Stimulated activated CD4-positive, alpha-beta T cell treated with anti-CD3 and anti-CD28 coated beads, Interleukin-4, amount 100 ng/mL, for 24 hours (primary cell): ENCODE data around the gene TSFM.

Experiments
- DNase-seq: peaks from one replicate; pipeline ENCODE4 v3.0.0-alpha.2; 2020

TSFM gene

DNA sequence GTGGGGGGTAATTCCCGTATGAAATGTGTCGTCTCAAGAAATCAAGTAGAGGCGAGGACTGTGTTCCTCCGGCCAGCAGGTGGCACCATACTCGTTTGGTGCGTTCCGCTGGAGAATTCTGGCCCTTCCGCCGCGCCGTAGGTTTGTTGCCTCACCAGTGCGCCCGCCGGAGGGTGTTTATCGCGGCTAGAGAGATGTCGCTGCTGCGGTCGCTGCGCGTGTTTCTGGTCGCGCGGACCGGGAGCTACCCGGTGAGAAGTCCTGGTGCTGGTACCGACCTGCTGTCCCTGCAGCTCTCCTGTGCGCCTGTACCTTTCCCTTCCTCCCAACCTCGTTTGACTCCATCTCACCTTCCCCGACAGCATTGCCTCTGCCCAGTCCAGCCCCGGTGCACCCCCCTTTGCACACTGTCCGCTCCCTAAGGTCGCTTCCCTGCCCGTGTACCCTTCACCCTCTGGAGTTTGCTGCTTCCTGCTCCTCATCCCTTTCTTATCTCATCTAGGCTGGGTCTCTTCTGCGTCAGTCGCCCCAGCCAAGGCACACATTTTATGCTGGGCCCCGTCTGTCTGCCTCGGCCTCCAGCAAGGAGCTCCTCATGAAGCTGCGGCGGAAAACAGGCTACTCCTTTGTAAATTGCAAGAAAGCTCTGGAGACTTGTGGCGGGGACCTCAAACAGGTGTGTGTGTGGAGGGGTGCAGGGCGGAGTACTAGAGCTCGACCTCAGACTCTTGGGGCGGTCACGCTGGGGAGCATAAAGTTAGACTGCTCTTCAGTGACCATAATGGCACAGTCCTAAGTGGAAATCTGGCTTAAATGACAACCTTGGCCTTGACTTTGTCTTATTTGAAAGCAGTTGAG lies at the start of gene TSFM:
TSS of gene TSFM (plus strand) at position 180 of the 858 bp plus-strand sequence. CDS start at position 195, 15 bp downstream.
- peak; percentile 98 for DNase-seq

DNA sequence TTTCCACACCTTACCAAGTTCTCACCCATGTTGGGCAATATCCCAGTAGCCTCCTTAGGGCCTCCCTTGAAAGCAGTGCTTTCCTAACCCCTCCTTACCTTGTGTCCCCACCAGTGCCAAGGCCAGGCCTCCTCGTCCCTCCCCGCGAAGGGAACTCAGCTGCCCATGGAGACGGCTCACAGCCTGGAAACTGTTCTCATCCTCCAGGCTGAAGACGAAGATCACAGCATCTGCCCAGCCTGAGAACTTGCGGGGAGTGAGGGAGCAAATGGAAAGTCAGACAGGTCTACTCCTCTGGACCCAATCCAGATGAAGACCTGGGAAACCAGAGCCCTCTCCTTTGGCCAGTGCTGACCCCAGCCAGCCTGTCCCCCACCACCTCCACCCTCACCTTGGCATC lies 48.7 kb upstream of the TSFM start:
- no peak for DNase-seq

DNA sequence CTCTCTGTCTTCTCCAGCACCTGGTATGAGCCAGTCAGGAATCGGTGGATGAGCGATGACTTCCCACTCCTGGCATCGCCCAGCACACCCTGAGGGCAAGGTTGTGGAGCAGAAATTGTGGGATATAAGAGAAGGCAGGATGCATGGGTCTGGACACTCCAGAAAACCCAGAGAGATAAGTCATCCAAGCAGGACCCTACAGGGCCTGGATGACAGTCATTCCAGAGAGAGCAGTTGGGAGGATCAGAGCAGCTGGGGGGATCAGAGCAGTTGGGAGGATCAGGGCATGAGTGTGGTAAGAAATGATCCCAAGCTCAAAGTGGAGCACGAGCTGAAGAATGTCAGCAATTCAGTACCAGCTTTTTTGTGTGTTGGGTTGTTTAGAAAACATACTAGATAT lies 48.0 kb upstream of the TSFM start:
- no peak for DNase-seq

DNA sequence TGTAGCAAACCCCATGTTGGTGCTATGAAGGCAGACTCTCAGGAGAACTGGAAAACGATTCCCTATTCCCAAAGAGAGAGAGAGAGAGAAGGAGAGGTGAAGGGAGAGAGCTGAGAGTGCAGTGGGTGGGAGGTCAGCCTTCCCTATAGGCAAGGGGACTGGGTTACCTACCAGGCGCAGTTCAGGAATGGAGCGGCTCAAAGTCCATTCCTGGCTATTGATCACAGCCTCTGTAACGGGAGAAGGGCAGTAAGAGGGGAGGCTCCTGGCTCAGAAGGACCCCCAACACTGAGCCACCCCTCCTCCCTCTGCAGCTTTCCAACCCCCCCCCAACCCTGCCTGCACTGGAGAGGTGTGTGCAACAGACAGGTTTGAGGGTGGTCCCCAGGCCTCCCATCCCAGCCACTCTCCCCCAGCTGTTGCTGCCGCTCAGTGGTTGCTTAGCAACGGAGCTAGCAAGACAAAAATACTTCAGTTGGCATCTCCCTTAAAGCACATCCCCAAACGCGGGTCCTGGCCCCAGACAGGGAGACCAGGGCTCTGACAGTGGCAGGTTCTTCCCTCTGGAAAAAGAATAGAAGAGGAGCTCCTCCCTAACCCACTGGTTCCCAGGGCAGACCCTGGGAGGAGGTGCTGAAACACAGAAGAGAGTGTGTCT lies 47.3 kb upstream of the TSFM start:
- no peak for DNase-seq

DNA sequence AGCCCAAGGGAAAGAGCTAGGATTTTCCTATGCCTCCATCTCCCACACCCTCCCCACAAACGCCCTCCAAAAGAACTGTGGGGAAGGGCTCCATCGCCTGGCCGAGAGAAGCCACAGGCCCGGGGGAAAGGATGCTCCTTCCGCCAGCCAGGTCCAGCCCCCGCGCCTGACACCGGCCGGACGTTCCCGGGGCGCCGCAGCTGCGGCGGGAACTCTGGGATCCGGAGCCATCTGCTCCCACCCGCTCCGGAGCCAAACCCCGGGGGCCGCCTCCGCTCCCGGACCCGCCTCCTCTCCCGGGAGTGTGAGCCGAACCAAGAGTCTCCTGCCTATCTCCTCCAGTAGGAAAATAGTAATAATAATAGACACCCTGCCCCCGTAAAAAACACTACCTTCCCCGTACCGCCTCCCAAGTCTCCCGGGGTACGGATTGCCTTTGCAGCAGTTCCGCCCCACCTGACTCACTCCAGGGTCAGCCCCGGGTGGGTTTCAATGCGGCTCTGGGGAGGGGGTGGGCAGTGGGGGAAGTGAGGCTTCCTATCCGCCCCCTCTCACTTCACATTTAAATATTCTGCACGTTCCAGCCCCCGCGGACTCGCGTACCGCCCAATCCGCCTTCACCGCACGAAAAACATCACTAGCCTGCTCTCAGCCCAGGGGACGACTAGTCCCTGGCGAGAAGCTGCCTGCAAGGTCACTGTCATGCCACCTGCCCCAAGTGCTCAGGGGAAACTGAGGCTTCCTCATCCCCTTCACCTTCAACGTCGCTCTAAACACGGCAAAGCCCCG lies 46.4 kb upstream of the TSFM start:
- DNase-seq: no peak

DNA sequence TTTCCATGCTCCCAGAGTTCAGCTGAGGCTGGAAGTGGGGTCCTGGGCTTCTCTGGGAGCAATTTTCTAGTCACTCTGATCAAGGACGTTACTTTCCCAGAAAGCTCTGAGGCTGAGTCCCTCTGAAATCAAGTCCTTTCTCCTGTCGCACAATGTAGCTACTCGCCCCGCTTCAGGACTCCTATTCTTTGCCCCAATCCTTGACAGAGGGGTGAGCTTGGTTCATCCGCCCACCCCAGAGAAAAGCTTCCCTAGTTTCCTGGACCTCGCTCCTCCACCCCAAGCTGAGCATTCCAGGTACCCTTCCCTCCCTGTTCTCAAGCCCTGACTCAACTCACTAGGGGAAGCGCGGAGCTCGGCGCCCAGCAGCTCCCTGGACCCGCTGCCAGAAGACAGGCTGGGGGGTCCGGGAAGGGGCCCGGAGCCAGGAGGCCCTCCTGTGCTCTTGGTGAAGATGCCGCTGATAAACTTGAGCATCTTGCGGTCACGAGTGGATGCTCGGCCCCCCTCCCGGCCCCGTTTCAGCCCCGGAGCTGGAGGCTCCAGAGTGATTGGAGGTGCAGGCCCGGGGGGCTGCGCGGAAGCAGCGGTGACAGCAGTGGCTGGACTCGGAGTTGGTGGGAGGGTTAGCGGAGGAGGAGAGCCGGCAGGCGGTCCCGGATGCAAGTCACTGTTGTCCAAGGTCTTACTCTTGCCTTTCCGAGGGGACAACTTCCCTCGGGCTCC lies 45.7 kb upstream of the TSFM start:
- DNase-seq: no peak

DNA sequence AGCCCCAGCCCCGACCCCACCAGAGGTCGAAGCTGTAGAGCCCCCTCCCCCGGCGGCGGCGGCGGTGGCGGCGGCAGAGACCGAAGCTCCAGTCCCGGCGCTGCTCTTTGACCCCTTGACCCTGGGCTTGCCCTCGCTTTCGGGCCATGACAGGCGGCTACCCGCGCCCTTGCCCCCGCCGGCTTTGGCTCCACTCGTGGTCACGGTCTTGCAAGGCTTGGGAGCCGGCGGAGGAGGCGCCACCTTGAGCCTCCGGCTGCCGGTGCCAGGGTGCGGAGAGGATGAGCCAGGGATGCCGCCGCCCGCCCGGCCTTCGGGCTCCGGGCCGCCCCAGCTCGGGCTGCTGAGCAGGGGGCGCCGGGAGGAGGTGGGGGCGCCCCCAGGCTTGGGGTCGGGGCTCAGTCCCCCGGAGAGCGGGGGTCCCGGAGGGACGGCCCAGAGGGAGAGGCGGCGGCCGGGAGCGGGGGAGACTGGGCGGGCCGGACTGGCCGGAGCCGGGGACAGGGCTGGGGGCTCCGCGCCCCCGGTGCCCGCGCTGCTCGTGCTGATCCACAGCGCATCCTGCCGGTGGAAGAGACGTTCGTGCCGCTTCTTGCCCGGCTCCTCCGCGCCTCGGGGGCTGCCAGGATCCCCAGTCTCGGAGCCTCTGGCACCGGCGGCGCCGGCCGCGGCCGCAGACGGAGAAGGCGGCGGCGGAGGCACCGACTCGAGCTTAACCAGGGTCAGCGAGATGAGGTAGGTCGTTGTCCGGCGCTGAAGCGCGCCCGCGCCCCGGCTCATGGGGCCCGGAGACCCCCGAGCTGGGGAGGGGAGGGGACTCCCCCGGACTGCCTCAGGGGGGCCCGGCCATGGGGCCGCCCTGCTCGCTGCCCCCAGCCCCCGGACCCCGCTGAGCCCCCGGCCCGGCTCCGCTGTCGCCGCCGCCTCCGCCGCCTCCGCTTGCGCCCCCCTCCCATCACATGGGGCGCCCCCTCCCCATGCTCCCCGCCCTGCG lies 44.8 kb upstream of the TSFM start:
- no peak for DNase-seq

DNA sequence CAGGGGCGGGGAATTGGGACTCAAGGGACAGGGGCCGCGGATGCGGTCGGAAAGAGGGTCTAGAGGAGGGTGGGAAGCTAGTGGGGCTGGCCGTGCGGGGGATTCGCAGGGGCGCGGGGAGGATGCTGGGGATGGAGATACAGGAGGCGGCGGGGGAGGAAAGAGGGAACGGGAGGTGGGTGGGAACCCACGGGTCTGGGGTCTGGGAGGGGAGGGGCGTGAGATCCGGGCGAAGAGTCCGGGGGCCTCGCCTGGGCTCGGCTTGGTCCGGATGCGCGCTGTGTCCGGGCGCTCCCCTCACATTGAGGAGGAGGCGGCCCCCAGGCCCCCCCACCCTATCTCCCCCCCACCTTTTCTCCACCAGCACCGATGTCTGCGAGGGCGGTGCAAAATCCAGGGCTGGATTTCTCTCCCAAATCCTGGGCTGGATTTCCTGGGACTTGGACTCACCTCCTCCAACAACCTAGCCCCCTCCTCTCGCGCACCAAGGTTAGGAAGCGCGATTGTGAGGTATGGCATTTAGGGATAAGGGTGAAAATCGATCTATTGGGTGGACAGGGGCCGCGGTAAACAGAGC lies 43.8 kb upstream of the TSFM start, which contains the start of gene AGAP2:
TSS of gene AGAP2 (minus strand) at position 82 of the 577 bp plus-strand sequence. CDS start 496 bp downstream, outside the sequence.
- DNase-seq: no peak

DNA sequence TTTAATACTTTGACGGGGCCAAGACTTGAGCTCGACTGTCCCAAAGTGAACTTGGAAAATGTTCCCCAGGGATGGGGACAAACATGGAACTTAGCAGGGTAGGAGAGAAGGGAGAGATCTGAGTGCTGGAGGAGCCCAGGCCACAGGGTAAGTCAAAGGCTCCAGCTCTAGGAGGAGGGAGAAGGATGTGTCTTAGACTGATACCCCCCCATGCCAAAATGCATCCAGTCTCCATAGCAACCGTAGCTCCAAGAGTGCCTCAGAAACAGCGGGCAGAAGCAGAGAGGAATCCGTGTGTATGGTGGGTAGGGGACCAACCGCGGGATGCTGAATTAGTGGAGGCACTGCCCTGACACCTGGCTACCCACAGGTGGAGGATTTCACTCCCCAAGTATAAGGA lies 43.2 kb upstream of the TSFM start:
- DNase-seq: no peak

DNA sequence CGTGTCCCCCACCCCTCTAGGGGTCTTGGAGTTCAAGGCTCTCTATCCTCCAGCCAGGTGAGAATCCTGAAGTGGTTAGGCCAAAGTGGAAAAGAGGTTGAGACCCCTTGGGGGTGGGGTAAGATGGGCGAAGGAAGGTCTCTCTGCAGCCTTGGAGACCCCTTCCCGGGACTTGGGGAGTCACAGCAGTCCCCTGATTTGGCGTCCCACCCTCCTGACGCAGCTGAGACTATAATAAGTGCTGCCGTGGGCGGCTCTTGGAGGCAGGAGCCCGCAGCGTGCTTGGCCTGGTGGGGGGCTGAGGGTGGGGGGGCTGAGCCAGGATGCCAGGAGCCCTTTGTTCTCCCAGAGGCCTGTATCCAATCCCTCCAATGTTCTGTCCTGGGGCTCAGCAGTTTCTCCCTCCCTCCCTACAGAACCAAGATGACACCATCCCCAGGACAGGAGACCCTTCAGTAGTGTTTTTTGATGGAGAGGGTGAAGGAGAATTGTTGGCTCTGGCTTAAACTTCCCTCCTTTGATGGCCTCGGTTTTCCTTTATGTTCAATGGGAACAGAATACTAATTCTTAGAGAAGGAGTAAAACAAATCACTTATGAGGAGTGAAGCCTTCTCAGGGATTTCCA lies 42.6 kb upstream of the TSFM start:
- no peak for DNase-seq

DNA sequence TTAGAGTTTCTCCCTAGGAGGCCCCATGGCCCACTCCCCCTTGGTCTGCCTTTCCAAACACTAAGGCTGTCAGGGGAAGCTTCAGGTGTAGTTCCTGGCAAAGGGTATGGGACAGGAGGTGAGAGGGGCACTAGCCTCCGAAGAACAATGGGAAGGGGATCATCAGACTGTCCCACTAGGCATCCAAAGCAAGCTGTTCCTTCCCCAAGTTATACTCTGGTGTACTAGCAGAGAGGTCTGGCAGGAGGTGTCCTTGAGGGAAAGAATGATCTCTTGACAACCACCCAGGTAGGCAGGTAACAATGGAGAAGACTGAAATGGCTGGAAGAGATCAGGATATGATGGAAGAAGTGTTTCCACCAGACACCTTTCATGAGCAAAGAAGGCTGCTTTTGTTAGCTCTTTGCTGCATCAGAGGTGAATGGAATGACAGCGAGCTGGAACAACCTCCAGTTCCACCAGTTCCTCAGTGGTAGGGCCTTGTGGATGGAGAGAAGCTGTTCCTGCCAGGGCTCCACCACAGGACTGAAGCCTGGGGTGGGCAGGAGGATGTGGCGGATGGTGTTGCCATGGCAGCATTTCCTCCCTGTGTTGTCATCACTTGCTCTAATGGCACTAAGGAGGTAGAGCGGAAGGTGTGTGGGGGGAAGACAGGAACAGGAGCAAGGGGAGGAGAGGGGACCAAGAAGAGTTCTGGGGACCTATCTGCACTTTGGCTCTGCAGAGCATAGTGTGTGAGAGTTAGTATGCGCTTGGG lies 41.8 kb upstream of the TSFM start:
- DNase-seq: peak; percentile 74

DNA sequence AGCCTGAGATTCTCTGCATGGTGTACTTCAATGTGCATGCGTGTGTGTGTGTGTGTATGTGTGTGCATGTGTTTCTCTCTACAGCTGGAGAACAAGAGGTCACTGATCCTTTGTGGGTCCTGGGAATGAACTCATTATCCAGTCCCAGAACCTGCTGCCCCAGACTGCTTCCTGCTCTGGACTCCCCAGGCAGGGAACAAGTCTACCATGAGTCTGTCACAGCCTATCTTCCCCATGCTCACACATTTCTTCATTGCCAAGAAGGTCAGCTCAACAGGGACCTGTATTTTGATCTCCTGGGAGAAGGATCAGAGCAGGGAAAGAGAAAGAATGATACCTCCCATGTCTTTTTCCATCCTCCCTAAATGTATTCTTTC lies 41.2 kb upstream of the TSFM start:
- peak; percentile 11 for DNase-seq

DNA sequence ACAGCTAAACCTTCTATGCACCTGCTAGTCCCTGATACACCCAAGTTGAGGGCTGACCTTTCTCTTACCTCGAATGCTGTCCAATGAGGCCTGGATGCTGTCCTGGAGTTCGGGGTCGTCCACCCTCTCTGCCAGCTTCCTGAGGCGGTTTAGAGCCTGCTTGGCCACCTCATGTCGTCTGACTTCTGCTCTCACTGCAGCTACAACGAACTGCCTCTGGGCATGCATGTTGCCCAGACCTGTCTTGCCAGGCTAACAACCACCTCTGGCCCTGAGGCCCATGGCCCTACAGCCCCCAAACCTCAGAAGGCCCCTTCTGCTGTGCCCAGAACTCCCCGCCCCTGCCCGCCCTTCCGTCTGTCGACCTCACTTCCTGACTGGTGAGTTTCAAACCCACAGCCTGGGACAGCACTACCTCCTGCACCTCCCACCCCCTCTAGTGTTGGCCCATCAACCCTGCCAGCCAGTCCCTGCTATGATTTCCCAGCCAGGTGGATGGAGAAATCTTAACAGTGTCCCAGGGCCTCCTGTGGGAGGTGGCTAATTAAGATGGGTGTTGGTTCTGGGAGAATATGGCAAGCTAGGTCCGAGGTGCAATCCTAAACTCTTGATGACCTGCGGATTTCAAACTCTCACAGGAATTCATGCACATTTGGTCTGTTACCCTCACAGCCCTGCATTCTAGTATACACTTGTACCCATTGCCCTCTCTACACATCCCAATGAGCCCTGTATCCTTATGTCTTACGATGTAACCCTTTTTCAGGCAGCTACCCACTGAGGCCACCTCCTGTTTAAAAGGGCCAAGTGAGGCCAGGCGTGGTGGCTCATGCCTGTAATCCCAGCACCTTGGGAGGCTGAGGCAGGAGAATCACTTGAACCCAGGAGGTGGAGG lies 40.5 kb upstream of the TSFM start:
- DNase-seq: peak; percentile 80

DNA sequence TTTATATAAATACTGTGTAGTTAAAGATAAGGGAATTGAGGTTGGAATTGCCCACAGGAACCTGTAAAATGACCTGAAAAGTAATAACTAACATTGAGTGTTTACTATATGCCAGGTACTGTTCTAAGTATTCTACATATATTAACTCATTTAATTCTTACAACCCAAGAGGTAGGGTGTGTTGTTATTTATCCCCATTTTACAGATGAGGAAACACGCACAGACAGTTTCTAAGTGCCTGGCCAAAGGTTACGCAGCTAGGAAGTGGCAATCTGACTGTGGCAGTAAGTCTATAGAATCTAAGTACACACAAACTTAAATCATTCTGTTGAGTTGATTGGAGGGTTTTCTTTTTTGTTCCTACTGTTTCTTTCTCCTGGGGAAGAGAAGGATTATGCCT lies 38.8 kb upstream of the TSFM start:
- no peak for DNase-seq

DNA sequence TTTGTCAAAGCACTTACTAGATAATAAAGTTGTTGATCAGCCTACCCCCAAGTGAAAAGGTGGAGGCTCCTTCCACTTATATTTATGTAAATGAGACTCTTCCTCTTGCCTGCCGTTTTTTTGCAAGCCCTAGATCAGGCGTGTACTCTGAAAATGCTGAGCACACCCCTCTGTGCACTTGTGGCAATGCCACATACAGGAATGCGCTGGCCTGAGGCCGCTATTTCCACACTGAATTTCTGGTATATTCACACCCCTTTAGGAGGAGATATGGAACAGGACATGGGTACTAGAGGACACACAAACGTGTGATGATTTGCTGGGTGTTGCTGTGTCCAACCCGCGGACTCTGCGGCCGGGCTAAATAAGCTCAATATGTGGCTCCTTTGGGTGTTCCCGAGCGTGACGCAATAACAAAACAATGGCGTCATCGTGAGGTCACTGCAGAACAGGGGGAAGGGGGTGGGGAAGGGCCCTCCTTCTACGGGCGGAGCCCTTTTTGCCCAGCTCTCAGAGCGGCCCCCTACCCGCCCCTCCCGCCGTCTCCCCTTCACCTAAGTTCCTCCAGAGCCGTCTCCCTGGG lies 38.3 kb upstream of the TSFM start:
- peak; percentile 74 for DNase-seq

DNA sequence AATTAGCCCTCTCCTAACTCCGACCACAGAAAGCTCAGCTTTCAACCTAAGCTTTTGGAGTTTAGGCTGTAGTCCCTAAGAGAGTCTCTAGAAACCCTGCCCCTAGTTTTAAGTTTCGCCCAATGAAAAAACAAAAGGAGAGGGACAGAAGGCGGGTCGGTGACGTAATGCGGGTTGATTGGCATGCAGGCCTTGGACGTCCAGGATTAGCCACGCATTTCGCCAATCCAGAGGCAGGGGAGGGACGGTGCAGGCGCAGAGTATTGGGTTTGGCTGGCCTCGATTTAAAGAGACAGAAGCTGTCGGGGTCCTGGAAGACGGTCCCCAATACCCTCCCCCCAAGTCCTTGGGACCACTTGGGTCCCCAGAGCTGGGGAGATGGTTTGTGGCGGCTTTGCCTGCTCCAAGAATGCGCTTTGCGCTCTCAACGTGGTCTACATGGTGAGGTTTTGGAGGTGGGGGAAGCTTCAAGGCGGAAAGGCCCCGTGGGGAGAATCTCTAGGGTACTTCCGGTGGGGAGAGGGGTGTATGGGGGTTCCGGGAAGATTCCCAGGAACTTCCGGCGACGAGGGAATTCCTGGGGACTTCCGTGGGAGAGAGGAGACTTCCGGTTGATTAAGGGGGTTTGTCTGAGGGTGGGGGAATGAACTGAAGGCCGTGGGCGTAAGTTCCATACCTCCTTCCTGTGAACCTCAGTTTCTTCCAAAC lies 37.7 kb upstream of the TSFM start, which contains the start of gene TSPAN31:
TSS of gene TSPAN31 (plus strand) at position 263 of the 708 bp plus-strand sequence. CDS start at position 379, 116 bp downstream.
- peak; percentile 96 for DNase-seq

DNA sequence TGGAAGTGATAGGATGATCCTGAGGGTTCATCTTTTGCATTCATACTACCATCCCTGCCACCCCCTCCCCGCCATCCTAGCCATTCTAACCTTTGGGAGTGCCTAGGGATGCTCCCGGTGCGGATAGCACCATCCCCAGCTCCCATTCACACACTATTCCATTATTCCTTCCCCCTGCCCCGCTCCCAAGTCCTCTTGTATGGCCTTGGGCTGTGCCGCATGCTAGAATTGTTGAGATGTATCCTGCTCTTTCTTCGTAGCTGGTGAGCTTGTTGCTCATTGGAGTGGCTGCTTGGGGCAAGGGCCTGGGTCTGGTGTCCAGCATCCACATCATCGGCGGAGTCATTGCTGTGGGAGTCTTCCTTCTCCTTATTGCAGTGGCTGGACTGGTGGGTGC lies 37.1 kb upstream of the TSFM start:
- peak; percentile 9 for DNase-seq

DNA sequence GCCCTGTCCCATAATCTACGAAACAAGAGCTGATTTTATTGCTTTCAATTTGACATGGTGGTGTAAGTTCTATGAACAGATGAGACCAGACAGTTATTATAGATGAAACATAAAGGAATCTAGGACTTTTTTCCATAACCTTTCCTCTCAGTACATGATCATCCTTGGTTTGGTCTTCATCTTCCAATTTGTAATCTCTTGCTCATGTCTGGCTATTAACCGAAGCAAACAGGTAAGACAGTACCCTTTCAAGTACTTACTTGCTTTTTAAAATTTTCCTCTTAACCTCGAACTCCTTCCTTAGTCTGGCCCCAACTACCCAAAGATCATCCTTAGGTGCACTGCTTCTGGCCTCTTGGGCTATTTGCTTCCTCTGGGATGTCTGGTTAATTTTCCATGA lies 36.6 kb upstream of the TSFM start:
- DNase-seq: no peak
